ENCODE measurements around the gene CBFA2T2. TPM values are rescaled to one million over a fixed set of nuclear protein-coding genes. Genes with fewer than 3 reads are reported as not detected.

The CBFA2T2 gene
- total and polyA plus RNA-seq, 2 of the 4 experiments (the other 2 are of a cell fraction): 3.8 to 6.2 TPM

- H2AFZ ChIP-seq (replicated peaks; ENCODE audit: low read length, poor library complexity): no peak overlapping the region
- TF ChIP-seq BHLHE40 (IDR thresholded peaks at IDR 0.05; ENCODE audit: low read depth, low read length) (no peak), MXI1 (IDR thresholded peaks at IDR 0.05; ENCODE audit: borderline replicate concordance, low read depth, low read length) (no peak), RCOR1 (IDR thresholded peaks at IDR 0.05; ENCODE audit: insufficient replicate concordance, low read length) (no peak), MAZ (IDR thresholded peaks at IDR 0.05; ENCODE audit: borderline replicate concordance, low read depth, low read length) (no peak), CEBPB (IDR thresholded peaks at IDR 0.05; ENCODE audit: low read depth, low read length) (no peak), MAFK (IDR thresholded peaks at IDR 0.05; ENCODE audit: low read depth, low read length) (no peak), CTCF (conservative IDR thresholded peaks at IDR 0.05; ENCODE audit: low read depth, low read length) (no peak), CHD1 (IDR thresholded peaks at IDR 0.05; ENCODE audit: low read depth, low read length) (no peak), RFX5 (IDR thresholded peaks at IDR 0.05; ENCODE audit: low read depth, low read length) (no peak), RAD21 (IDR thresholded peaks at IDR 0.05; ENCODE audit: low read length) (no peak), NFE2L2 (IDR thresholded peaks at IDR 0.05; ENCODE audit: low read depth, low read length) (no peak), ELK1 (IDR thresholded peaks at IDR 0.05; ENCODE audit: borderline replicate concordance, low read depth, low read length) (no peak), POLR2A (IDR thresholded peaks at IDR 0.05; ENCODE audit: low read depth, low read length) (no peak)
- TF ChIP-seq, protein P1, sequence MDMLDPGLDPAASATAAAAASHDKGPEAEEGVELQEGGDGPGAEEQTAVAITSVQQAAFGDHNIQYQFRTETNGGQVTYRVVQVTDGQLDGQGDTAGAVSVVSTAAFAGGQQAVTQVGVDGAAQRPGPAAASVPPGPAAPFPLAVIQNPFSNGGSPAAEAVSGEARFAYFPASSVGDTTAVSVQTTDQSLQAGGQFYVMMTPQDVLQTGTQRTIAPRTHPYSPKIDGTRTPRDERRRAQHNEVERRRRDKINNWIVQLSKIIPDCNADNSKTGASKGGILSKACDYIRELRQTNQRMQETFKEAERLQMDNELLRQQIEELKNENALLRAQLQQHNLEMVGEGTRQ (IDR thresholded peaks at IDR 0.05; ENCODE audit: low read depth, low read length): no peak
Observed at GRCh38 chr20:33531047-33531877, 41.4 kb downstream of the CBFA2T2 start.

More at GRCh38 chr20:33531047-33531877, 41.4 kb downstream of the CBFA2T2 start:
- H4K5ac ChIP-seq (ENCODE audit: low read depth, low read length): peak overlapping the region; percentile 93; the same call in 1 of the 2 replicates
- peak overlapping the region; percentile 48; the same call in 1 of the 2 replicates for H2BK120ac ChIP-seq (ENCODE audit: low read depth, low read length)
- peak overlapping the region; percentile 56; the same call in 1 of the 2 replicates for H3K27ac ChIP-seq (ENCODE audit: insufficient read depth, low read length)
- H2BK20ac ChIP-seq (ENCODE audit: low read depth, low read length): peak overlapping the region; percentile 24; the same call in 1 of the 2 replicates
- no peaks in the 10 kb centered on the region for H4K20me1 ChIP-seq (ENCODE audit: insufficient read depth, low read length)
- no TSS peak for BruUV-seq (replicated peaks)
- no peaks in the 10 kb centered on the region for H3K36me3 ChIP-seq (ENCODE audit: control insufficient read depth, insufficient read depth, low read length)
- H3K79me1 ChIP-seq (ENCODE audit: low read depth in 1 of 2, low read length in 2 of 2): peaks cover 20 to 58% of the 10 kb centered on the region in 2 experiments; a peak in 3 of 4 replicates
- H2BK5ac ChIP-seq (ENCODE audit: low read depth, low read length, poor library complexity, severe bottlenecking): peak overlapping the region; percentile 56
- no peaks in the 10 kb centered on the region for H3K27me3 ChIP-seq (ENCODE audit: control insufficient read depth, insufficient read depth, low read length)
- peak overlapping the region; percentile 54 for H4K91ac ChIP-seq (ENCODE audit: insufficient read depth, low read depth, low read length)
- in situ Hi-C loops (cut with MboI; ENCODE audit: low sequenced_read_pairs): no loop called here
- peak overlapping the region; percentile 8 to 70; a peak in 2 of 4 replicates for H4K8ac ChIP-seq (ENCODE audit: low read depth in 2 of 2, low read length in 2 of 2)
- H3K4ac ChIP-seq (ENCODE audit: low read depth, low read length): peak overlapping the region; percentile 73
- intact Hi-C loops (cut with micrococcal nuclease): loop anchor here (5.0 kb wide), 1 partner anchor 39 kb away; the partner anchor contains the start of gene CBFA2T2
- no CpG with 5 or more reads among the region's 6 CpGs for WGBS, 2 experiments (ENCODE audit: extremely low coverage in 2 of 2, insufficient read length in 1 of 2)
- ChIA-PET CTCF (no interaction called here), POLR2A (ENCODE audit: unreplicated experiment) (no interaction called here)
- peak overlapping the region; percentile 97 for H3K18ac ChIP-seq (ENCODE audit: low read depth, low read length)
- peak; percentile 51 for DNase-seq
- no peaks in the 10 kb centered on the region for H3K9me3 ChIP-seq (ENCODE audit: control insufficient read depth, insufficient read depth, low read length)
- peak overlapping the region; percentile 26; the same call in 1 of the 2 replicates for H3K4me3 ChIP-seq (ENCODE audit: insufficient read depth, low read depth, low read length)
- peaks cover 17% of the 10 kb centered on the region for H3K9me1 ChIP-seq (ENCODE audit: insufficient read depth, low read length)
- dilution Hi-C loops (cut with HindIII; ENCODE audit: low sequenced_read_pairs, unreplicated experiment): no loop called here
- no peak overlapping the region for H2BK15ac ChIP-seq (ENCODE audit: low read depth, low read length)
- peaks cover 21% of the 10 kb centered on the region for H3K4me1 ChIP-seq (ENCODE audit: control insufficient read depth, insufficient read depth, low read length)
- H3K56ac ChIP-seq (ENCODE audit: extremely low read depth, insufficient read depth, low read length): peak overlapping the region; percentile 26; the same call in 1 of the 2 replicates
- peak overlapping the region; percentile 80 for H3K14ac ChIP-seq (replicated peaks; ENCODE audit: low read depth, low read length)
- no peak overlapping the region for H2AK9ac ChIP-seq (replicated peaks; ENCODE audit: low read depth, low read length, poor library complexity)
- peak overlapping the region; percentile 3; the same call in 1 of the 2 replicates for H3K9ac ChIP-seq (ENCODE audit: low read depth, low read length)
- ATAC-seq (ENCODE audit: low read depth): peak; percentile 74
- peak overlapping the region; percentile 32 for H2AK5ac ChIP-seq (ENCODE audit: low read depth, low read length)
- peak overlapping the region; percentile 99 for H3K4me2 ChIP-seq (ENCODE audit: low read depth, low read length)
- peak overlapping the region; percentile 58 for H3K23ac ChIP-seq (ENCODE audit: low read depth, low read length)

Data from IMR-90 (cell line).